OCI-LY7 (cell line): ENCODE results near the gene CUEDC2.

Source experiments
- CTCF ChIP-seq: fragments of 200-600 bp; sonication (generic); conservative IDR thresholded peaks from 2 replicates; pipeline ENCODE4 v1.5.1; 2014; ENCODE audit warnings: mild to moderate bottlenecking, antibody characterized with exemption, low read length, moderate library complexity, mixed read lengths
- EZH2phosphoT487 ChIP-seq: fragments of 200-600 bp; sonication (generic); IDR thresholded peaks from 2 replicates; pipeline ENCODE4 v1.6.1; 2018; ENCODE audit warnings: low read depth, borderline replicate concordance, mild to moderate bottlenecking, mixed run types, antibody characterized with exemption, low read length, moderate library complexity, mixed read lengths

- TF ChIP-seq CTCF: no peak
- no peak for TF ChIP-seq EZH2phosphoT487
These were observed 28.4 kb upstream of the CUEDC2 start for GRCh38 chr10:102460836-102461186.
